K562 (cell line): ENCODE results near the gene ZNF350. TPM values are rescaled to one million over a fixed set of nuclear protein-coding genes. Genes with fewer than 3 reads are reported as not detected.

ENCODE experiments used
- ATF1 ChIP-seq, 2 experiments: fragments of 450-650 bp in 1 of 2; IDR thresholded peaks; 2 replicates each; pipeline ENCODE4 v1.6.1; 2016; ENCODE audit warnings: missing compliant biosample characterization in 1 of 2, missing genetic modification characterization in 1 of 2
- E2F3 ChIP-seq: fragments of 250-450 bp; sonication (Bioruptor Pico); IDR thresholded peaks from 2 replicates; pipeline ENCODE4 v1.4.0; 2020; ENCODE audit warnings: mild to moderate bottlenecking
- ELF4 ChIP-seq: fragments of 450-650 bp; formaldehyde crosslinking; IDR thresholded peaks from 2 replicates; pipeline ENCODE4 v1.4.0; 2022; ENCODE audit warnings: missing genetic modification characterization
- ETV1 ChIP-seq: fragments of 450-650 bp; conservative IDR thresholded peaks from 2 replicates; pipeline ENCODE4 v1.6.1; 2016; ENCODE audit warnings: missing genetic modification characterization, control low read depth, low read depth, missing compliant biosample characterization
- L3MBTL2 ChIP-seq: fragments of 450-650 bp; IDR thresholded peaks from 2 replicates; pipeline ENCODE4 v1.6.1; 2016; ENCODE audit warnings: mild to moderate bottlenecking, moderate library complexity
- PHF21A ChIP-seq: fragments of 450-650 bp; IDR thresholded peaks from 2 replicates; pipeline ENCODE4 v1.6.1; 2017; ENCODE audit warnings: low read depth, borderline replicate concordance
- PHTF2 ChIP-seq: fragments of 250-450 bp; sonication (Bioruptor Pico); IDR thresholded peaks from 2 replicates; pipeline ENCODE4 v1.5.0; 2021; ENCODE audit warnings: mild to moderate bottlenecking
- PRMT5 ChIP-seq: sonication (generic); formaldehyde crosslinking; IDR thresholded peaks from 2 replicates; pipeline ENCODE4 v1.5.0; 2020; ENCODE audit warnings: missing genetic modification reagents
- RUNX1 ChIP-seq: sonication (generic); IDR thresholded peaks from 2 replicates; pipeline ENCODE4 v1.6.1; 2016; ENCODE audit warnings: antibody characterized with exemption, low read depth
- STAT6 ChIP-seq: sonication (generic); formaldehyde crosslinking; IDR thresholded peaks from 2 replicates; pipeline ENCODE4 v1.8.1; 2023; ENCODE audit warnings: mild to moderate bottlenecking, missing genetic modification reagents
- ZBED1 ChIP-seq: IDR thresholded peaks from 2 replicates; pipeline ENCODE4 v1.6.1; 2014
- ZNF830 ChIP-seq: fragments of 250-450 bp; sonication (Bioruptor Pico); IDR thresholded peaks from 2 replicates; pipeline ENCODE4 v1.5.0; 2021; ENCODE audit warnings: mild to moderate bottlenecking
- polyA plus RNA-seq, 8 experiments: library from polyadenylated mRNA; depleted of rRNA in 4 of 8; stranded (reverse) in 5 of 8; unstranded in 3 of 8; fragments of >200 nt; fragmentation: Nextera tagmentation in 2 of 8; fragmentation: Illumina TruSeq in 1 of 8; extraction: Ambion mirVana in 2 of 8; extraction: Trizol in 1 of 8; gene quantifications; 2 replicates each; pipeline versions ENCODE4 v1.2.1 to v1.2.3, GENCODE V29; 2011 to 2014; ENCODE audit warnings: inconsistent platforms in 1 of 8, missing spikeins in 1 of 8
- total RNA-seq, 7 experiments: library from RNA; depleted of rRNA in 6 of 7; stranded (reverse); fragments of >200 nt in 6 of 7; fragmentation: Illumina TruSeq in 2 of 7; extraction: Trizol in 2 of 7; gene quantifications; 2 replicates each; pipeline versions ENCODE4 v1.2.1 to v1.2.3, GENCODE V29; 2011 to 2021; ENCODE audit warnings: low replicate concordance in 1 of 7
- TF ChIP-seq, protein P1 (sequence below): fragments of 250-450 bp; sonication (Bioruptor Pico); IDR thresholded peaks from 2 replicates; pipeline ENCODE4 v1.8.0; 2021; ENCODE audit warnings: moderate library complexity, mild to moderate bottlenecking, inconsistent platforms
- TF ChIP-seq, protein P2 (sequence below): IDR thresholded peaks from 2 replicates; pipeline ENCODE4 v1.6.1; 2011; ENCODE audit warnings: borderline replicate concordance, low read depth, mild to moderate bottlenecking, moderate library complexity, low read length; ENCODE audit not compliant: insufficient read depth, poor library complexity, severe bottlenecking
- TF ChIP-seq, protein P3 (sequence below): fragments of 450-650 bp; IDR thresholded peaks from 2 replicates; pipeline ENCODE4 v1.6.1; 2017; ENCODE audit warnings: antibody characterized with exemption, mild to moderate bottlenecking

Gene ZNF350
- total and polyA plus RNA-seq, 9 of the 15 experiments (the other 6 are each of a cell fraction or from before 2014, with no cell fraction given): 1.7 to 4.8 (median 2.9) TPM

GRCh38 chr19:51926784-51927741, 59.6 kb downstream of the ZNF350 start, which contains the start of gene ZNF613 (continued):
- TF ChIP-seq ELF4 (CRISPR knock-in tag): no peak
- TF ChIP-seq STAT6: no peak; the same call in 1 of the 2 replicates
- TF ChIP-seq, protein P1, sequence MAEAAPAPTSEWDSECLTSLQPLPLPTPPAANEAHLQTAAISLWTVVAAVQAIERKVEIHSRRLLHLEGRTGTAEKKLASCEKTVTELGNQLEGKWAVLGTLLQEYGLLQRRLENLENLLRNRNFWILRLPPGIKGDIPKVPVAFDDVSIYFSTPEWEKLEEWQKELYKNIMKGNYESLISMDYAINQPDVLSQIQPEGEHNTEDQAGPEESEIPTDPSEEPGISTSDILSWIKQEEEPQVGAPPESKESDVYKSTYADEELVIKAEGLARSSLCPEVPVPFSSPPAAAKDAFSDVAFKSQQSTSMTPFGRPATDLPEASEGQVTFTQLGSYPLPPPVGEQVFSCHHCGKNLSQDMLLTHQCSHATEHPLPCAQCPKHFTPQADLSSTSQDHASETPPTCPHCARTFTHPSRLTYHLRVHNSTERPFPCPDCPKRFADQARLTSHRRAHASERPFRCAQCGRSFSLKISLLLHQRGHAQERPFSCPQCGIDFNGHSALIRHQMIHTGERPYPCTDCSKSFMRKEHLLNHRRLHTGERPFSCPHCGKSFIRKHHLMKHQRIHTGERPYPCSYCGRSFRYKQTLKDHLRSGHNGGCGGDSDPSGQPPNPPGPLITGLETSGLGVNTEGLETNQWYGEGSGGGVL (CRISPR knock-in tag): no peak
- TF ChIP-seq PHTF2: no peak
- no peak for TF ChIP-seq ZBED1
- TF ChIP-seq ETV1 (tag): peak; percentile 41; the same call in 1 of the 2 replicates
- no peak for TF ChIP-seq ATF1 (CRISPR knock-in tag; IDR thresholded peaks at IDR 0.05)
- TF ChIP-seq ATF1 (tag; IDR thresholded peaks at IDR 0.05): peak; percentile 94
- TF ChIP-seq PHF21A: no peak
- TF ChIP-seq L3MBTL2: peak; percentile 95
- TF ChIP-seq PRMT5 (CRISPR knock-in tag): no peak
- no peak for TF ChIP-seq E2F3 (CRISPR knock-in tag)
- no peak for TF ChIP-seq ZNF830
- TF ChIP-seq, protein P2, sequence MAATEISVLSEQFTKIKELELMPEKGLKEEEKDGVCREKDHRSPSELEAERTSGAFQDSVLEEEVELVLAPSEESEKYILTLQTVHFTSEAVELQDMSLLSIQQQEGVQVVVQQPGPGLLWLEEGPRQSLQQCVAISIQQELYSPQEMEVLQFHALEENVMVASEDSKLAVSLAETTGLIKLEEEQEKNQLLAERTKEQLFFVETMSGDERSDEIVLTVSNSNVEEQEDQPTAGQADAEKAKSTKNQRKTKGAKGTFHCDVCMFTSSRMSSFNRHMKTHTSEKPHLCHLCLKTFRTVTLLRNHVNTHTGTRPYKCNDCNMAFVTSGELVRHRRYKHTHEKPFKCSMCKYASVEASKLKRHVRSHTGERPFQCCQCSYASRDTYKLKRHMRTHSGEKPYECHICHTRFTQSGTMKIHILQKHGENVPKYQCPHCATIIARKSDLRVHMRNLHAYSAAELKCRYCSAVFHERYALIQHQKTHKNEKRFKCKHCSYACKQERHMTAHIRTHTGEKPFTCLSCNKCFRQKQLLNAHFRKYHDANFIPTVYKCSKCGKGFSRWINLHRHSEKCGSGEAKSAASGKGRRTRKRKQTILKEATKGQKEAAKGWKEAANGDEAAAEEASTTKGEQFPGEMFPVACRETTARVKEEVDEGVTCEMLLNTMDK: no peak
- TF ChIP-seq RUNX1: no peak
- TF ChIP-seq, protein P3, sequence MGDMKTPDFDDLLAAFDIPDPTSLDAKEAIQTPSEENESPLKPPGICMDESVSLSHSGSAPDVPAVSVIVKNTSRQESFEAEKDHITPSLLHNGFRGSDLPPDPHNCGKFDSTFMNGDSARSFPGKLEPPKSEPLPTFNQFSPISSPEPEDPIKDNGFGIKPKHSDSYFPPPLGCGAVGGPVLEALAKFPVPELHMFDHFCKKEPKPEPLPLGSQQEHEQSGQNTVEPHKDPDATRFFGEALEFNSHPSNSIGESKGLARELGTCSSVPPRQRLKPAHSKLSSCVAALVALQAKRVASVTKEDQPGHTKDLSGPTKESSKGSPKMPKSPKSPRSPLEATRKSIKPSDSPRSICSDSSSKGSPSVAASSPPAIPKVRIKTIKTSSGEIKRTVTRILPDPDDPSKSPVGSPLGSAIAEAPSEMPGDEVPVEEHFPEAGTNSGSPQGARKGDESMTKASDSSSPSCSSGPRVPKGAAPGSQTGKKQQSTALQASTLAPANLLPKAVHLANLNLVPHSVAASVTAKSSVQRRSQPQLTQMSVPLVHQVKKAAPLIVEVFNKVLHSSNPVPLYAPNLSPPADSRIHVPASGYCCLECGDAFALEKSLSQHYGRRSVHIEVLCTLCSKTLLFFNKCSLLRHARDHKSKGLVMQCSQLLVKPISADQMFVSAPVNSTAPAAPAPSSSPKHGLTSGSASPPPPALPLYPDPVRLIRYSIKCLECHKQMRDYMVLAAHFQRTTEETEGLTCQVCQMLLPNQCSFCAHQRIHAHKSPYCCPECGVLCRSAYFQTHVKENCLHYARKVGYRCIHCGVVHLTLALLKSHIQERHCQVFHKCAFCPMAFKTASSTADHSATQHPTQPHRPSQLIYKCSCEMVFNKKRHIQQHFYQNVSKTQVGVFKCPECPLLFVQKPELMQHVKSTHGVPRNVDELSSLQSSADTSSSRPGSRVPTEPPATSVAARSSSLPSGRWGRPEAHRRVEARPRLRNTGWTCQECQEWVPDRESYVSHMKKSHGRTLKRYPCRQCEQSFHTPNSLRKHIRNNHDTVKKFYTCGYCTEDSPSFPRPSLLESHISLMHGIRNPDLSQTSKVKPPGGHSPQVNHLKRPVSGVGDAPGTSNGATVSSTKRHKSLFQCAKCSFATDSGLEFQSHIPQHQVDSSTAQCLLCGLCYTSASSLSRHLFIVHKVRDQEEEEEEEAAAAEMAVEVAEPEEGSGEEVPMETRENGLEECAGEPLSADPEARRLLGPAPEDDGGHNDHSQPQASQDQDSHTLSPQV: no peak
